GM15510 (cell line): ENCODE measurements around the gene KBTBD3.

Experiments used
- POLR2A ChIP-seq: IDR thresholded peaks from 3 replicates; pipeline ENCODE4 v1.6.1; 2011; ENCODE audit warnings: borderline replicate concordance; ENCODE audit not compliant: insufficient read length; ENCODE audit errors: extremely low read depth

The KBTBD3 gene

DNA sequence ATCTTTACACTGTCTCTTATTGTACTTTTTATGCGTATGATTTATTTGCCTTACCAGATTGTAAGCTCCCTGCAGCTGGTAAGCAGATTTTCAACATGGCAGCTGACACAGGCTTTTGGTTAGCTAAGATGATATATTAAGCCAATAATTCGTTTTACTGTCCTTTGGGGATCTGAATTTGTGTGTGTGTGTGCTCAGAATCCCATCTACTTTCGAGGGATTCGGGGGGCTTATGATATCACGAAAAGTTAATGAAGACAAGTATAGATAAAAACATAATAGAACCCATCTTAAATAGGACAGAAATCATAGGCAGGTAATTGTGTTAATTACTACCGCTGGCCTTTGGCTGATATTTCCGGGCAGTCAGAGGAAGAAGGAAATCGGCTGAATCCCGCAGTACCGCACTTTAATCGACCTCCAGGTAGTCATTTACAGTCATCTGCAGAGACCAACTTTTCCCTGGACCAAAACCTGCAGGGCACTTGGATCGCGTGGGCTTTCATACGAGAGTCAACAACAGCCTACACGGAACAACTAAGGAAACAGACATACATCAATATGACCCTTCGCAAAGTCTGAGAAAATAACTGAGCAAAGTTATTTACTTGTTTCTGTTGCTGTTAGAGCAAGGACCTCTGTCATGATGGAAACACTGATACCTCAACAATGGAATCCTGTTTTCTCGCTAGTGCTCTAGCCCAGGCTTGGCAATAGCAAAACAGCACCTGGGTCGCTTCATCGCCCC, 802 bp downstream of the KBTBD3 start:
- TF ChIP-seq POLR2A, result no peak

DNA sequence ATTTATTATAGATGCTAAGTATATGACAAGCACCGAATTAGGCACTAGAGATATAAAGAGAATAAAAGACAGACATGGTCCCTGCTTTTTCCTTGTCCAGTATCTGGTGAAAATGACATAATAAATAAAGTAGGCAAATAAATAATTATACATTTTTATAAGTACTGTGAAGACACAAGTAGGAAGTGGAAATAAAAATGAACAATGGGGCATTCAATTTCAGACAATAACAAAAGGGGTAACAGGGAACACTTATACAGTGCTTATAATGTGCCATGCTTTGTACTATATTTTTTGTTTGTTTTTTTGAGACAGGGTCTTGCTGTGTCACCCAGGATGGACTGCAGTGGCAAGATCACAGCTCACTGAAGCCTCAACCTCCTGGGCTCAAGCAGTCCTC, 4.3 kb downstream of the KBTBD3 start:
- TF ChIP-seq POLR2A, result no peak

DNA sequence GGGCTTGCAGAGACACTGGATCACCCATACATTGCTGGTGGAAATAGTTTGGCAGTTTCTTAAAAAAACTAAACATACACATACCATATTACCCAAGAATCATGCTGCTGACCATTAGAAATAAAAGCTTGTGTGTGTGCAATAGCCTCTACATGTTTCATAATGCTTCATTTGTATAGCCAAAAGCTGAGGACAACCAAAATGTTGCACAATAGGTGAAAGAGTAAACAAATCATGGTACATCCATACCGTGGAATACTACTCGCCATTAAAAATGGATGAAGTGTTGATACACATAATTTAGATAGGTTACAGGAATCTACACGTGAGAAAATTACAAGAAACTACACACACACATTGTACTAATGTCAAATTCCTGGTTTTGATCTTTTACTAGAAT, 6.5 kb downstream of the KBTBD3 start:
- TF ChIP-seq POLR2A, result no peak

DNA sequence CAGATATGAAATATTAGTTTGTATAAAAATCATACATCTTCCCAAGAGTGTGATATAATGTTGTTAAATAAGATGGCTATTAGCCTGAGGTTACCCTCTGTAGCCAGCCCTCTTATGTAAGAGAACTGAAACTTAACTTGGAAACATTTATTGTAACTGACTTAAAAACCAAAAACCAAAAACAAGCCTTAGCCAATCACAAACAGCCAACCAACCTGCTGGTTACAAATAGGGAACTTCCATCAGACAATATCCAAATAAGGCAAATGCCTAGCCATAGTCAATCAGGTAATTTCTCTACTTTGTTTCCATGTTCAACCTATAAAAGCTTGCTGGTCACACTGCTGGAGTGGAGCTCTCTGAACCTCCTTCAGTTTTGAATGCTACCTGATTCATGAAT, 14.1 kb downstream of the KBTBD3 start:
- TF ChIP-seq POLR2A, result no peak

DNA sequence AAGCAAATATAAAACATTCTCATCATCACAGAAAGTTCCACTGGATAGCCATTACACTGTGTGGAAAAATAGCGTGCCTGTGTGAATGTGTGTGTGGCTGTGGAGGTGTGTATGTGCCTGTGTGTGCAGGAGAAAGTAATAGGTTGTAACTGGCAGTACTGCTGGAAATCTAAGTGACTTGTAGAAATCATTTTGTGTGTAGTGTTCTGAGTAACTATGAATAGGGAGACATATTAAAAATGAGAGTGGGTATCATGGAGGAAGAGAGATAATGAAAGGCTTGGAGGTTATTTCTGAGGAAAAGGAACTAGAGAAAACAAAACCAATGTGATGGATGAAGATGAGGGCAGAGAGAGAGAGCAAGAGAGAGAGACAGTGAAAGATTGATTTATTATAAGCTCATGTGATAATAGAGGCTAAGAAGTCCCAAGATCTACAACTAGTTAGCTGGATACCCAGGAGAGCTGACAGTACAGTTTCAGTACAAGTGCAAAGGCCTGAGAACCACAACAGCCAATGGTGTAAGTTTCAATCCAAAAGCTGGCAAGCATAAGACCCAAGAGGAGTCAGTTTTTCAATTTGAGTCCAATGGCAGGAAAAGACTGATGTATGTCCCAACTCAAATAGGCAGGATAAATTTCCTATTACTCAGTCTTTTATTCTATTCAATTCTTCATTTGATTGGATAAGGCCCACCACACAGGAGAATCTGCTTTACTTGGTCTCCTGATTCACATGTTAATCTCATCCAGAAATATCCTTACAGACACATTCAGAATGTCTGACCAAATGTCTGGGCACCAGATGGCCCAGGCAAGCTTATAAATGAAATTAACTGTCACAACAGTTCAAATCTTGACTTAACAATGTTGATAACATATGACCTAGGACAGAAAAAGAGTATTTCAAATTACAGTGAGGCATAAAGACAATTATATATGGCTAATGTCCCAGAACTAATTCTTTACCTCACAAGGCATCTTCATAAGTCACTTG, 14.9 kb downstream of the KBTBD3 start:
- no peak for TF ChIP-seq POLR2A

DNA sequence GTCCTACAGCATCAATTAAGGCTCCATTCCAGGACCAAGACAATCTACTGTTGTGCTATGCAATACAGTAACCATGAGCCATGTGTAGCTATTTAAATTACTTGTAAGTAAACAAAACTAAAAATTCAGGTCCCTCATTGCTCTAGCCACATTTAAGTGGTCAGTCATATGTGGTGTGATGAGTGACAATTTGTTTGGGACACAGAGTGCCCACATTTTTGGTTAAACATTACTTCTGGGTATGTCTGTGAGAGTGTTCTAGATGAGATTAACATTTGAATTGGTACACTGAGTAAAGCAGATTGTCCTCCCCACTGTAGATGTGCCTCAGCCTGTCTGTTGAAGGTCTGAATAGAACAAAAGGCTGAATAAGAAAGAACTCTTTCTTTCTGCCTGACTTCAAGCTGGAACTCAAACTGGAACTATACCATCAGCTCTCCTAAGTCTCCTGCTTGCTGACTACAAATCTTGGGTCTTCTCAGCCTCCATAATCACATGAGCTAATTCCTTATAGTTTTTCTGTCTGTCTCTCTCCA, 15.8 kb downstream of the KBTBD3 start:
- TF ChIP-seq POLR2A, result no peak

DNA sequence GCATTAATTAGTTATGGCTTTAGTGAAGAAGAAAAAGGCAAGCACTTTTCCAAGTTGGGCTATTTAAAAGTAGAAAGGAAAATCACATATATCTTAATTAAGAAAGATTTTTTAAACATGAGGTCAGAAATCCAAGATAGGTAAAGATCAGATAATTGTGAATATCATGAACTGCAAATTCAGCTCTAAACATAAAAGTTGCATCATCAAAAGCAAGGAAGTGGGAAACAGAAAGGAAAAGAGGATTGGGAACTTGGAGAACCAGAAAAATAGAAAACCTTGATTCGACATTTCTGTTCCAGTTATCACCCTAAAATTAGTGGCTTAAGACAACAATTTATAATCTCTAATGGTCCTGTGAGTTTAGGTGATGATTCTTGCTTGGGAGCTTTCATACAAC, 17.5 kb downstream of the KBTBD3 start:
- no peak for TF ChIP-seq POLR2A

DNA sequence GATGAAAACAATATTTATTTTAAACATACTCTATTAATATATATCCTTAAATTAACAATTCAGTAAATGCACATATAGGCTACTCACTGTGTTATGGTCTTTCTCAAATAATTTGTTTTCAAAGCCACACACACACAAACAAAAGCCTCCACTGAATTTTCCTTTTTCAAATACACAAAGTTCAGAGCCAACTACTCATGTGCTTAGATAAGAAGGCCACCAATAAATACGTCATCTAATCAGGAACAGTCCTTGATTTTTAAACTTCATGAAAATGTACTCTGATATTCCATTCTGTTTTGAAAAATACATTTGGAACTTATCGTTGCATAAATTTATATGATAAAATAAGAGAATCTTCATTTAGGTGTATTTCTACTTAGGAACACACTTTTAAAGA, 26.0 kb downstream of the KBTBD3 start:
- TF ChIP-seq POLR2A, result no peak

DNA sequence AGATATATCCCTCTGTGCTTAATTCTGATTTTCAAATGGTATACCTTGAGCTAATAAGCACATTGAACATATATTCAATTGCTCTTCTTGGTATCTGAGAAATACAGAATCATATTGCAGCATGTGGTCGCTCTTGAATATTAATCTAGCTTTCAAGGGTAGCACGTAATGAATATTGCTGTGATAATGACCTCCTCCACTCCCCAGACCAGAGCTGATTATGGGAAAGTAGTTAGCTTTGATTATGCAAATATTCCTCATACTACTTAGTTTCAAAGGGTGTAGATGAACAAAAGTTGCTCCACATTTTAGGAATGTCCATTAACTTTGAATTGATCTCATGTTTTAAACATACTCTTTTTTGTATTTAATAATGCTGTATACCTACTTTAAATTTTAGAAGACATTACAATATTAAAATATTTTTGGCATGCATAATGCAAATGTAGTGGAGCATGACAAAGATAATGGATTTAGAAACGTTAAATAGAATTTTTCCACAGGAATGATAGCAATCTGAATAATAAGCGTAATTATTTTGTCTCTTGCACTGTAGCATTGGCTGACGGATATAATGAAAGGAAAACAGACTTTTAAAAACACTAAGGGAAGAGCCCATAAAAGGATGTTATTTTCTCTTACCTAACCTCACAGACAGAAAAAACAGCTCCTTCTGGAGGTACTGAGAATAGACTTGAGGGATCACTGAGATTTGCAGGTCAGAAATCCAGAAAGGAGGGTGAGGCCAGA, 27.2 kb downstream of the KBTBD3 start:
- TF ChIP-seq POLR2A, result no peak

DNA sequence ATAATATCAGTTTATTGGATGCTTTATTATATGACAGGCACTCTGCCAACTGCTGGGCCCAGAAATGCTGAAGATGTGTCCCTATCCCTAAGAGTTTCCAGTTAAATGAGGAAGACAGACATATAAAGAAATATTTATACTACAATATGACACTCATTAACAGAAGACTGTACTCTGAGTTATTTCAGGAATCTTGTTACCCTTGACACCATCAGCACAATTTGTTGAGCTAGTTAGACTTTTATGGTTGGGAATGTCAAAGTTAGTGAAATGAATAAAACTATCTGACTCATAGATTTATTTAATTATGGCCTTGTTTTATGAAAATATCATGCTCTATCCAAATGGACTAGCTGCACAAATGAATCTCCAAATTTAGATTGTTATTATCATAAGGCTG, 29.5 kb downstream of the KBTBD3 start:
- TF ChIP-seq POLR2A, result no peak

DNA sequence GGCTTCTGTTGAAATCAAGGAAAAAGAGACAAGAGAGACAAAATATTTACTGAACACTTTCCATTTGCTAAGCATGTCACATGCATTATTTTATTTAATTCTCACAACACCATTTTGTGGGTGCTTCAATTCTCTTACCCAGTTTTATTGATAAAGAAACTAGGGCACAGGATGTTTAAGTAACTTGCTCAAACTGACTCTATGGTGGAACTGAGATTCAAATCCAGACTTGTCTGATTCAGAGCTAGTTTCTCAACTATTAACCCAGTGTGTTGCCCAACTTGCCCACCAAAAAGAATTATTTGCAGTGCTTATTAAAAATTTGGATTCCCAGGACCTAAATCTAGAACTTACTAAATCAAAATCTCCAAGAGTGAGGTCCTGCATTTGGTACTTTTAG, 33.6 kb downstream of the KBTBD3 start:
- TF ChIP-seq POLR2A, result no peak

DNA sequence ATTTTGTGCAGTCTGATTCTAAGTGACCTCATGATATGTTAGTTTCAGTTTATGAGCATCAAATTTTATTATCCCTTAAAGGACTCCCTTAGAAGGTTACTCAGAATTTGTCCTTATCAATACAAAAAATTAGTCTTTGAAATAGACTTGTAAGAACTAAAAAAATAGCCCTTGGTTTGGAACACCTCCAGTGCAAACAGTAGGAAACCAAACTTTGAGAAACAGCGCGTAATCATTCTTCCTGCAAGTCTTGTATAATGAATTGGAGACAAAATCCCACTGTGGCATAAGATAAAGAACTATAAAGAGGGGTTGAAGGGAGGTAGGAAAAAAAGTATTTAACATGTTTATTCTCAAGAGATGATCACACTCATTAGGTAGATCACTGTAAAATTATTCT, 44.3 kb downstream of the KBTBD3 start:
- TF ChIP-seq POLR2A, result no peak

DNA sequence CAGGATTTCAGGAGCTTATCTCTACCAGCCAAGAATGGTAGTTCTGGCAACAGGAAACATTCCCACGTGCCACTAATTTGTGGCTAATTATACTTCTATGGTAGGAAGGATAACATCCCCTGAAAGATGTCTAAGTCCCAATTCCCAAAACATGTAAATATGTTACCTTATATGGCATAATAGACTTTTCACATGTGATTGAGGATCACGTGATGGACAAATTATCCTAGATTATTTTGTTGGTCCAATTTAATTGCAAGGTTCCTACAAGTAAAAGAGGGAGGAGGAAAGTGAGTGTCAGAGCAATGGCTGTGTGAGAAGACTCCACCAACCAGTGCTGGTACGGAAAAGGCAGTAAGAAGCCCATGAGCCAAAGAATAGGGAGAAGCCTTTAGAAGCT, 45.2 kb downstream of the KBTBD3 start:
- TF ChIP-seq POLR2A, result no peak

DNA sequence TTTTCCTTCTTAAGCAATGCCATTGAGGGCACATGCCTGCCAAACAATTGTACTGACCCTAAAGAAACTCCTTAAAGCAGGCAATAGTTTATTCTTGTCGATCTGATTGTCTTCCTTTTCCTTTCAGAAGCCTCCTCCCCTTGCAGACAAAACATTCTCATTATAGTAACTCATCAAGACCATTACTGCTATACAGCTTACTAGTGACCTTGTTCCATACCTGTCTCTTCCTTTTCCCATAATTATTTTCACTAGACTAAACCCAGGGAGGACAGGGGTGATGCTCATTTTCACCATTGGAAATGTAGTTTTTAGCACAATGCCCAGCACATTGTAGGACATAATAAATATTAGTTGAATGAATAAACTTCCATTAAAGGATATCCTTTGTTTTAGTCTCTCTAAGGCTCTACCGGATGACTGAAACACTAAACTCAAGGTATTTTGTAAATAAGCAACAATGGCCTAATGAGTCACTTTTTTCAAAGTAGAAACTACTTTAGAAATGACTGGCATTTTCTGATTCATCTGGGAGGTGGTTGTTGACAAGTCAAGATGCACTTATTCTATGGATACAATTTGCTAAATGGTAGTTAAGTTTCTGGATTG, 45.8 kb downstream of the KBTBD3 start:
- TF ChIP-seq POLR2A, result no peak
